ENCODE measurements around the gene ZBTB44. TPM values are rescaled to one million over a fixed set of nuclear protein-coding genes. Genes with fewer than 3 reads are reported as not detected.
A peak's percentile ranks its signal among the peaks of the same experiment; 100 is the strongest.

ZBTB44 gene
- total RNA-seq, 2 donors from 2014 or later: 66.1 to 69.2 TPM

- no peak overlapping the region for H3K27ac Mint-ChIP-seq
Observed at GRCh38 chr11:130213979-130214281, 100.8 kb downstream of the ZBTB44 start.

DNA sequence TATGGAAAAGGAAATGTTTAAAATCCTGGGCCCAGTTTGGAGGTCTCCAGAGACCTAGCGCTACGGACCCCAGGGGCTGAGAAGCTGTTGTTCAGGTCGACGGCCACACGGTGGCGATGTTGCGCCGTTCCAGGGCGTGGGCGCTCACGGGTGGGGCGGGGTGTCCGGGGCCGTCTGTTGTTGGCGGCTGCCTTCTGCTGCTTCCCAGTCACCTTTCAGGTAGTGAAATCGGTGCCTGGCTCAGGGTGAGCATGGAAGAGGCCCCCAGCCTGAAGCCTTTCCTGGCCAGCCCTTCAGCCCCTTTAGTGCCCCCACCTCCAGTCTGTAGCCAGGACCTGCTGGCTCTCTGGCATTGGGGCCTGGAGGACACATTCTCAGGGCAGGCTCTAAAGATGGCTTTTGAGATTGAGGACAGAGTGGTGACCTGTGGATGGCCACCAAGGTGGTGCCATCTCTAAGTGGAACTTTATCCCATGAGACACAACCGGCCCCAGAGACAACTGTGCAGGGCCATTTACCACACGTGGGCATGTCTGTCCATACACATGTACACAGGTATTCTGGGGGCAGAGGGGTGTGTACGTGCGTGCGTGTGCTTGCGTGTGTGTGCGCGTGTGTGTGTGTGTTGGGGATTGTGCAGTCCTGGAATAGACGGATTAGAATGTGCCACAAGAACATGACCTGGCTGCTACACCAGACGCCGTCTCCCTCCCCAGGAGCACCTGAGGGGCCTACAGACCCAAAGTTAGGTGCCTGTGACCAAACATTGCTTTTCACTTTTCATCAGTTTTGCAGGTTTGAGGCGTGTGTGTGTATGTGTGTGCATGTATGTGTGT is 101.4 kb downstream of the ZBTB44 start:
- peaks cover 3% of the 10 kb centered on the region for H3K27me3 Mint-ChIP-seq (ENCODE audit: insufficient read depth)
- Histone ChIP-seq H3K4me3 (ENCODE audit: low read length) (no peak overlapping the region), H3K36me3 (ENCODE audit: control insufficient read depth, insufficient read depth, low read length) (no peaks in the 10 kb centered on the region), H3K4me1 (ENCODE audit: control insufficient read depth, insufficient read depth, low read length) (no peaks in the 10 kb centered on the region), H3K27ac (ENCODE audit: low read depth, low read length) (no peak overlapping the region), H3K9me3 (ENCODE audit: control insufficient read depth, low read length) (no peaks in the 10 kb centered on the region), H3K27me3 (ENCODE audit: control insufficient read depth, insufficient read depth, low read length, poor library complexity, severe bottlenecking) (no peaks in the 10 kb centered on the region), H3K9ac (ENCODE audit: extremely low read depth, low read length, poor library complexity, severe bottlenecking) (no peak overlapping the region)
- no peaks in the 10 kb centered on the region for H3K9me3 Mint-ChIP-seq
- DNase-seq: peak; percentile 93
- WGBS, 2 experiments (ENCODE audit: insufficient coverage in 1 of 2, insufficient read length in 1 of 2): 43 to 58% methylated on average over 19 to 28 of the region's 28 CpGs
- no peaks in the 10 kb centered on the region for H3K4me1 Mint-ChIP-seq
- no peak overlapping the region for H3K4me3 Mint-ChIP-seq
- H3K36me3 Mint-ChIP-seq (ENCODE audit: low read depth): no peaks in the 10 kb centered on the region
- peak; percentile 98 for TF ChIP-seq CTCF (conservative IDR thresholded peaks at IDR 0.05)
- H3K27ac Mint-ChIP-seq: no peak overlapping the region

More at GRCh38 chr11:130213979-130214281, 100.8 kb downstream of the ZBTB44 start:
- no peak for DNase-seq
- Mint-ChIP-seq H3K36me3 (ENCODE audit: low read depth) (no peaks in the 10 kb centered on the region), H3K9me3 (no peaks in the 10 kb centered on the region), H3K4me3 (no peak overlapping the region), H3K27me3 (ENCODE audit: insufficient read depth) (peaks cover 3% of the 10 kb centered on the region), H3K4me1 (no peaks in the 10 kb centered on the region)
- no peaks in the 10 kb centered on the region for H3K27me3 ChIP-seq (ENCODE audit: control insufficient read depth, insufficient read depth, low read length, poor library complexity, severe bottlenecking)
- H3K9ac ChIP-seq (ENCODE audit: extremely low read depth, low read length, poor library complexity, severe bottlenecking): no peak overlapping the region
- H3K4me3 ChIP-seq (ENCODE audit: low read length): no peak overlapping the region
- no peak overlapping the region for H3K27ac ChIP-seq (ENCODE audit: low read depth, low read length)
- no peaks in the 10 kb centered on the region for H3K4me1 ChIP-seq (ENCODE audit: control insufficient read depth, insufficient read depth, low read length)
- no peaks in the 10 kb centered on the region for H3K9me3 ChIP-seq (ENCODE audit: control insufficient read depth, low read length)
- TF ChIP-seq CTCF (conservative IDR thresholded peaks at IDR 0.05): no peak
- no peaks in the 10 kb centered on the region for H3K36me3 ChIP-seq (ENCODE audit: control insufficient read depth, insufficient read depth, low read length)
- WGBS, 2 experiments (ENCODE audit: insufficient coverage in 1 of 2, insufficient read length in 1 of 2): 92 to 100% methylated on average over 2 to 9 of the region's 9 CpGs

DNA sequence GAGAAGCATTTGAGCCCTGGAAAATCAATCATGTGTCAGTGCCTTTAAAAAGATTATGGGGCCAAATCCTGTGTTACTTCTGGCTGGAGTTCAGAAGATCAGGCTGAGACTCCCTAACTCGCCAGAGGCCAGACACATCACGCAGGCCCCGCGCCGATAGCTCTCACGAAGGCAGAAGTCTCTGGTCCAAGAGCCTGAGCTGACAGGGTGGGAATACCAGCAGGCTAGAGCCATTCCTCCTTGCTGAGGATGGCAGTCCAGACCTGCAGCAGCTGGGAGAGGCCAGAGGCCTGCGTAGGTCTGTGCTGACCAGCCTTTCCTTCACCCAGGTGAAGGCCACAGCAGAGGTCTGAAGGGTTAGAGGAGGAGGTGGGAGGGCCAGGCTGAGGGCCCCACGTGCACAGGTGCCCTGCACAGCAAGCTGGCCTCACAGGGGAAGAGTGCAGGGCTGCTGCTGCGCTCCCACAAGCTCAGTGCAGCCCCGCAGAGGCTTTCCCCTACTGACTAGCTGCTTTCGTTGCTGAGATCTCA is 102.2 kb downstream of the ZBTB44 start:
- no peak overlapping the region for H3K27ac Mint-ChIP-seq
- H3K9me3 ChIP-seq (ENCODE audit: control insufficient read depth, low read length): no peaks in the 10 kb centered on the region
- no peaks in the 10 kb centered on the region for H3K9me3 Mint-ChIP-seq
- H3K4me3 Mint-ChIP-seq: no peak overlapping the region
- H3K36me3 Mint-ChIP-seq (ENCODE audit: low read depth): no peaks in the 10 kb centered on the region
- DNase-seq: peak; percentile 47
- H3K4me3 ChIP-seq (ENCODE audit: low read length): no peak overlapping the region
- no peak for TF ChIP-seq CTCF (conservative IDR thresholded peaks at IDR 0.05)
- H3K4me1 Mint-ChIP-seq: no peaks in the 10 kb centered on the region
- H3K27ac ChIP-seq (ENCODE audit: low read depth, low read length): no peak overlapping the region
- no peaks in the 10 kb centered on the region for H3K4me1 ChIP-seq (ENCODE audit: control insufficient read depth, insufficient read depth, low read length)
- H3K27me3 ChIP-seq (ENCODE audit: control insufficient read depth, insufficient read depth, low read length, poor library complexity, severe bottlenecking): no peaks in the 10 kb centered on the region
- H3K27me3 Mint-ChIP-seq (ENCODE audit: insufficient read depth): peaks cover 3% of the 10 kb centered on the region
- 84 to 87% methylated on average over 9 to 11 of the region's 11 CpGs for WGBS, 2 experiments (ENCODE audit: insufficient coverage in 1 of 2, insufficient read length in 1 of 2)
- no peak overlapping the region for H3K9ac ChIP-seq (ENCODE audit: extremely low read depth, low read length, poor library complexity, severe bottlenecking)
- H3K36me3 ChIP-seq (ENCODE audit: control insufficient read depth, insufficient read depth, low read length): no peaks in the 10 kb centered on the region
